Mesendoderm (in vitro differentiated cells): ENCODE measurements around the gene GRM7.

Source experiments
- DNase-seq: peaks from one replicate; pipeline ENCODE4 v3.0.0; 2013
- H2AK5ac ChIP-seq: 2 replicates; pipeline ENCODE4 v1.6.1; 2013; ENCODE audit warnings: low read length, inconsistent platforms
- H2BK120ac ChIP-seq: 2 replicates; pipeline ENCODE4 v1.6.1; 2013; ENCODE audit warnings: low read depth, mild to moderate bottlenecking, low read length, moderate library complexity, mixed read lengths
- H2BK15ac ChIP-seq: replicated peaks from 2 replicates; pipeline ENCODE4 v1.6.1; 2013; ENCODE audit warnings: low read depth, mild to moderate bottlenecking, moderate library complexity
- H2BK5ac ChIP-seq: 2 replicates; pipeline ENCODE4 v1.6.1; 2013; ENCODE audit warnings: low read length, inconsistent platforms
- H3K18ac ChIP-seq: 2 replicates; pipeline ENCODE4 v1.6.1; 2013; ENCODE audit warnings: mild to moderate bottlenecking, low read length, mixed read lengths
- H3K23ac ChIP-seq: one replicate; pipeline ENCODE4 v1.6.1; 2013; ENCODE audit warnings: low read length
- H3K27ac ChIP-seq: 2 replicates; pipeline ENCODE4 v1.5.1; 2013; ENCODE audit warnings: low read depth, mild to moderate bottlenecking, inconsistent platforms, low read length, moderate library complexity
- H3K27me3 ChIP-seq: 2 replicates; pipeline ENCODE4 v1.6.1; 2013; ENCODE audit warnings: low read length, control low read depth, mild to moderate bottlenecking, inconsistent platforms; ENCODE audit not compliant: insufficient read depth, poor library complexity
- H3K36me3 ChIP-seq: 2 replicates; pipeline ENCODE4 v1.6.1; 2013; ENCODE audit warnings: low read length, inconsistent platforms; ENCODE audit not compliant: control insufficient read depth, insufficient read depth
- H3K4ac ChIP-seq: one replicate; pipeline ENCODE4 v1.6.1; 2013; ENCODE audit warnings: low read depth, mild to moderate bottlenecking, low read length, moderate library complexity
- H3K4me1 ChIP-seq: 2 replicates; pipeline ENCODE4 v1.6.1; 2013; ENCODE audit warnings: low read depth, low read length, inconsistent platforms; ENCODE audit not compliant: control insufficient read depth
- H3K4me2 ChIP-seq: 2 replicates; pipeline ENCODE4 v1.6.1; 2013; ENCODE audit warnings: low read length
- H3K4me3 ChIP-seq: 2 replicates; pipeline ENCODE4 v1.5.1; 2013; ENCODE audit warnings: mild to moderate bottlenecking, low read length
- H3K56ac ChIP-seq: one replicate; pipeline ENCODE4 v1.6.1; 2013; ENCODE audit warnings: low read length
- H3K79me1 ChIP-seq: 2 replicates; pipeline ENCODE4 v1.6.1; 2013; ENCODE audit warnings: low read length, inconsistent platforms
- H3K79me2 ChIP-seq: 2 replicates; pipeline ENCODE4 v1.6.1; 2013; ENCODE audit warnings: mild to moderate bottlenecking, low read length; ENCODE audit not compliant: control insufficient read depth, insufficient read depth
- H3K9ac ChIP-seq: 2 replicates; pipeline ENCODE4 v1.6.1; 2013; ENCODE audit warnings: low read length, inconsistent platforms
- H4K5ac ChIP-seq: one replicate; pipeline ENCODE4 v1.6.1; 2013; ENCODE audit warnings: low read length
- H4K8ac ChIP-seq: one replicate; pipeline ENCODE4 v1.6.1; 2013; ENCODE audit warnings: low read depth, mild to moderate bottlenecking, control low read depth, low read length, moderate library complexity
- WGBS: extraction: QIAGEN DNeasy Blood & Tissue Kit; methylation state at CpG from one replicate; pipeline ENCODE4 v1.1.7; 2013; ENCODE audit warnings: low lambda C conversion rate, missing lambda C conversion rate; ENCODE audit not compliant: insufficient coverage; ENCODE audit errors: extremely low coverage; 5-methylcytosine and 5-hydroxymethylcytosine counted together

Gene GRM7

GRCh38 chr3:6971933-6972332 is 111.0 kb downstream of the GRM7 start:
- H3K9ac ChIP-seq = no peak overlapping the region
- no peak overlapping the region for H2BK5ac ChIP-seq
- no peak overlapping the region for H3K4me2 ChIP-seq
- H2BK15ac ChIP-seq = no peak overlapping the region
- no peak for DNase-seq
- H3K27ac ChIP-seq = no peak overlapping the region
- no peak overlapping the region for H4K5ac ChIP-seq
- H3K18ac ChIP-seq = no peak overlapping the region
- H3K4ac ChIP-seq = no peak overlapping the region
- no peak overlapping the region for H2AK5ac ChIP-seq
- H3K4me3 ChIP-seq = no peak overlapping the region
- no peaks in the 10 kb centered on the region for H3K36me3 ChIP-seq
- no peak overlapping the region for H4K8ac ChIP-seq
- no peaks in the 10 kb centered on the region for H3K27me3 ChIP-seq
- no peak overlapping the region for H2BK120ac ChIP-seq
- H3K56ac ChIP-seq = no peak overlapping the region
- H3K79me1 ChIP-seq = no peaks in the 10 kb centered on the region
- no peaks in the 10 kb centered on the region for H3K79me2 ChIP-seq
- no peak overlapping the region for H3K23ac ChIP-seq
- no peaks in the 10 kb centered on the region for H3K4me1 ChIP-seq
- WGBS = no CpG with 5 or more reads among the region's 2 CpGs

- H2BK120ac ChIP-seq = no peak overlapping the region
- H2AK5ac ChIP-seq = no peak overlapping the region
- H3K79me2 ChIP-seq = no peaks in the 10 kb centered on the region
- no peak overlapping the region for H3K27ac ChIP-seq
- no peak overlapping the region for H2BK5ac ChIP-seq
- H3K4me2 ChIP-seq = no peak overlapping the region
- no peak overlapping the region for H3K9ac ChIP-seq
- H3K4me1 ChIP-seq = no peaks in the 10 kb centered on the region
- H3K79me1 ChIP-seq = no peaks in the 10 kb centered on the region
- H3K36me3 ChIP-seq = no peaks in the 10 kb centered on the region
- H3K18ac ChIP-seq = no peak overlapping the region
- no peak for DNase-seq
- no peak overlapping the region for H3K23ac ChIP-seq
- no peaks in the 10 kb centered on the region for H3K27me3 ChIP-seq
- no peak overlapping the region for H3K4ac ChIP-seq
- no peak overlapping the region for H4K5ac ChIP-seq
- no CpG with 5 or more reads among the region's 7 CpGs for WGBS
- no peak overlapping the region for H4K8ac ChIP-seq
- no peak overlapping the region for H3K4me3 ChIP-seq
- no peak overlapping the region for H3K56ac ChIP-seq
- no peak overlapping the region for H2BK15ac ChIP-seq
Measured at GRCh38 chr3:6985848-6986247, 124.9 kb downstream of the GRM7 start.

GRCh38 chr3:6989608-6990291 is 128.8 kb downstream of the GRM7 start:
- H2BK15ac ChIP-seq = no peak overlapping the region
- H3K9ac ChIP-seq = no peak overlapping the region
- peak; percentile 71 for DNase-seq

GRCh38 chr3:6994081-6994668 is 133.3 kb downstream of the GRM7 start:
- Histone ChIP-seq H2BK15ac (no peak overlapping the region), H3K79me2 (no peaks in the 10 kb centered on the region), H3K79me1 (no peaks in the 10 kb centered on the region), H3K4ac (no peak overlapping the region), H3K36me3 (no peaks in the 10 kb centered on the region), H2AK5ac (no peak overlapping the region), H3K18ac (no peak overlapping the region), H2BK120ac (no peak overlapping the region), H4K8ac (no peak overlapping the region), H3K4me2 (no peak overlapping the region), H3K27ac (no peak overlapping the region), H3K4me1 (no peaks in the 10 kb centered on the region), H3K9ac (no peak overlapping the region), H3K4me3 (no peak overlapping the region), H4K5ac (no peak overlapping the region), H3K27me3 (no peaks in the 10 kb centered on the region), H3K23ac (no peak overlapping the region), H2BK5ac (no peak overlapping the region), H3K56ac (no peak overlapping the region)
- DNase-seq = peak; percentile 43
- WGBS = no CpG with 5 or more reads among the region's 3 CpGs

More at GRCh38 chr3:6989608-6990291, 128.8 kb downstream of the GRM7 start:
- no peak overlapping the region for H3K23ac ChIP-seq
- H2AK5ac ChIP-seq = no peak overlapping the region
- H3K4me2 ChIP-seq = no peak overlapping the region
- no peak overlapping the region for H3K18ac ChIP-seq
- no peak overlapping the region for H2BK5ac ChIP-seq
- H3K27me3 ChIP-seq = no peaks in the 10 kb centered on the region
- WGBS = no CpG with 5 or more reads among the region's 4 CpGs
- no peak overlapping the region for H3K4ac ChIP-seq
- no peak overlapping the region for H4K5ac ChIP-seq
- no peaks in the 10 kb centered on the region for H3K4me1 ChIP-seq
- H4K8ac ChIP-seq = no peak overlapping the region
- no peak overlapping the region for H2BK120ac ChIP-seq
- no peaks in the 10 kb centered on the region for H3K79me2 ChIP-seq
- H3K79me1 ChIP-seq = no peaks in the 10 kb centered on the region
- no peak overlapping the region for H3K27ac ChIP-seq
- H3K4me3 ChIP-seq = no peak overlapping the region
- H3K36me3 ChIP-seq = no peaks in the 10 kb centered on the region
- H3K56ac ChIP-seq = no peak overlapping the region

- H4K5ac ChIP-seq = no peak overlapping the region
Measured at GRCh38 chr3:7000501-7000900, 139.6 kb downstream of the GRM7 start.

GRCh38 chr3:7001370-7001769 is 140.5 kb downstream of the GRM7 start:
- Histone ChIP-seq H4K8ac (no peak overlapping the region), H2BK15ac (no peak overlapping the region), H3K4ac (no peak overlapping the region), H3K4me3 (no peak overlapping the region), H3K4me1 (no peaks in the 10 kb centered on the region), H3K27ac (no peak overlapping the region), H3K27me3 (no peaks in the 10 kb centered on the region), H3K79me1 (no peaks in the 10 kb centered on the region), H3K9ac (no peak overlapping the region), H3K56ac (no peak overlapping the region), H3K23ac (no peak overlapping the region), H2BK5ac (no peak overlapping the region), H3K79me2 (no peaks in the 10 kb centered on the region), H3K4me2 (no peak overlapping the region), H2AK5ac (no peak overlapping the region), H2BK120ac (no peak overlapping the region), H3K36me3 (no peaks in the 10 kb centered on the region), H4K5ac (no peak overlapping the region), H3K18ac (no peak overlapping the region)
- 100% methylated on average over 3 of the region's 4 CpGs for WGBS
- DNase-seq = no peak

More at GRCh38 chr3:7000501-7000900, 139.6 kb downstream of the GRM7 start:
- Histone ChIP-seq H2AK5ac (no peak overlapping the region), H3K56ac (no peak overlapping the region), H2BK15ac (no peak overlapping the region), H3K4ac (no peak overlapping the region), H2BK120ac (no peak overlapping the region), H3K36me3 (no peaks in the 10 kb centered on the region), H3K4me1 (no peaks in the 10 kb centered on the region), H3K23ac (no peak overlapping the region), H3K18ac (no peak overlapping the region), H3K27ac (no peak overlapping the region), H3K27me3 (no peaks in the 10 kb centered on the region), H4K8ac (no peak overlapping the region), H3K4me3 (no peak overlapping the region), H2BK5ac (no peak overlapping the region), H3K9ac (no peak overlapping the region), H3K79me1 (no peaks in the 10 kb centered on the region), H3K4me2 (no peak overlapping the region), H3K79me2 (no peaks in the 10 kb centered on the region)
- WGBS = no CpG with 5 or more reads among the region's 1 CpG
- DNase-seq = no peak
